ENCODE results near the gene FPGS.

FPGS gene

GRCh38 chr9:127822108-127822507 lies 19.4 kb downstream of the FPGS start:
- no peak overlapping the region for H3K4me3 ChIP-seq (ENCODE audit: low read length)
- DNase-seq (ENCODE audit: low read depth): no peak
- TF ChIP-seq, protein P1, sequence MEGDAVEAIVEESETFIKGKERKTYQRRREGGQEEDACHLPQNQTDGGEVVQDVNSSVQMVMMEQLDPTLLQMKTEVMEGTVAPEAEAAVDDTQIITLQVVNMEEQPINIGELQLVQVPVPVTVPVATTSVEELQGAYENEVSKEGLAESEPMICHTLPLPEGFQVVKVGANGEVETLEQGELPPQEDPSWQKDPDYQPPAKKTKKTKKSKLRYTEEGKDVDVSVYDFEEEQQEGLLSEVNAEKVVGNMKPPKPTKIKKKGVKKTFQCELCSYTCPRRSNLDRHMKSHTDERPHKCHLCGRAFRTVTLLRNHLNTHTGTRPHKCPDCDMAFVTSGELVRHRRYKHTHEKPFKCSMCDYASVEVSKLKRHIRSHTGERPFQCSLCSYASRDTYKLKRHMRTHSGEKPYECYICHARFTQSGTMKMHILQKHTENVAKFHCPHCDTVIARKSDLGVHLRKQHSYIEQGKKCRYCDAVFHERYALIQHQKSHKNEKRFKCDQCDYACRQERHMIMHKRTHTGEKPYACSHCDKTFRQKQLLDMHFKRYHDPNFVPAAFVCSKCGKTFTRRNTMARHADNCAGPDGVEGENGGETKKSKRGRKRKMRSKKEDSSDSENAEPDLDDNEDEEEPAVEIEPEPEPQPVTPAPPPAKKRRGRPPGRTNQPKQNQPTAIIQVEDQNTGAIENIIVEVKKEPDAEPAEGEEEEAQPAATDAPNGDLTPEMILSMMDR (IDR thresholded peaks at IDR 0.05; ENCODE audit: insufficient read depth, low read depth, low read length, missing control alignments): no peak

DNA sequence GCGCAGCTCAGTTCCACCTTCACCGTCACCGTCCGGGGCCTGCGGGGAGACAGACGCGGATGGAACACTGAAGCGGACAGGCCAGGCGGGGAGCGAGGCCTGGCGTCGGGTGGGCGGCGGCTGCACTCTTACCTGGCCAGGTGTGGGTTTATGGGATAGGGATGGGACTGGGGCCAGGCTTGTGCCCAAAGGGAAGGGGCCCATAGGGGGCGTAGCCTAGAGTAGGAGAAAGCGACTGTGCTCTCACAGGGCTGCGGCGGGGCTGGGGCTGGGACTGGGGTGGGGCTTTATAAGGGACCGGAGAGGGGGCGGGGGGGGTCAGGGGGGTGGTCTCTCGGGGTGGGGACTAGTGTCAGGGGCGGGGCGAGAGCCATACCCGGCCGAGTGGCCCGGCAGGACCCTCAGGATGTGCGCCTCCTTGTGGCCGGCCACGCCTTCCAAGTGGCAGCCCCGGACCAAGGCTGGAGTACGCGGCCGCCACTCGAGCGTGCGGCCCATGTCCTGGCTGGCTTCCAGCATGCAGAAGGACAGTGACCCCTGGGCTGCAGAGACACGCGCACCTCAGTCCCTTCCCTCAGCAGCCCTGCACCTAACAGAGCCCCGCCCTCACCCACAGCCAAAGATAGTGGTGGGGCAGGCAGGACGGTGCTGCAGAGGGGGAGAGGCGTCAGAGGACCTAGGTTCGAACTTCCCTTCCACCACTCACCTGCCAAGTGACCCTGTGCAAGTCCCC lies 22.8 kb downstream of the FPGS start:
- H3K4me3 ChIP-seq (ENCODE audit: low read length): no peak overlapping the region
- TF ChIP-seq, protein P1 (IDR thresholded peaks at IDR 0.05; ENCODE audit: insufficient read depth, low read depth, low read length, missing control alignments): peak; percentile 26
- DNase-seq (ENCODE audit: low read depth): no peak

GRCh38 chr9:127826253-127826913 lies 23.7 kb downstream of the FPGS start:
- TF ChIP-seq, protein P1 (IDR thresholded peaks at IDR 0.05; ENCODE audit: insufficient read depth, low read depth, low read length, missing control alignments): no peak
- no peak overlapping the region for H3K4me3 ChIP-seq (ENCODE audit: low read length)
- no peak for DNase-seq (ENCODE audit: low read depth)

DNA sequence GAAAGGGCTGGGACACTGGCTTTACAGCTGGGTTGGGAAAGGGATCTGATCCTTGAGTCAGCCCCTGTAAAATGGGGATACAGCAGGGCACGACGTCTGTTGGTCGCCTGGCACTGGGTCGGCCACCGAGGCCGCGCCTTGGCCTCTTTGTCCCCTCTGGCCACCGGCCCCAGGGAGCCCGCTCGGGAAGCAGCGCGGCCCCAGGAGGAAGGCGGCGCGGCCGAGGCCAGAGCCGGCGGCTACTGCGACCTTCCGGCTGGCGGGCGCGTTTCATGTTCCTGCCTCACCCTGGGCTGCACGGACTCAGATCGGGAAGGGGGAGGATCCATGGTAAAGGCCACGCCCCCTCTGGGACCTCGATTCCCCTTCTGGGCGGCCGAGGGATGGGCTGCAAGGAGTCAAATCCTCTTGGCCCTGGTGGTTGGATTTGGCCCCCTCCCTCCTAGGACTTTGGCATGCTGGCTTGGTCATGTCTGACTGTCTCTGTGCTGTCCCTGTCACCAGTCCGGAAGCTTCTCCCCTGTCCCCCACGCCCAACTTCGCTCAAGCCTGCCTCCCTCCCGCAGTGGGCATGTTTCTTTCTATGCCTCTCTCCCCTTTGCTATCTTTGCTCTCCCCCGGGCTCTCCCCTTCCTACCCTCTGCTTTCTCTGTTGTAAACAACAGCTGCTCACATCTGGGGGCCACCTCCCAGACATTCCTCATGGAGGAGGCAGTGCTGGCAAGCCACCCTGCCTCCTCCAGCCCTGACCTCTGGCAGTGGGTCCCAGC lies 25.8 kb downstream of the FPGS start:
- TF ChIP-seq, protein P1 (IDR thresholded peaks at IDR 0.05; ENCODE audit: insufficient read depth, low read depth, low read length, missing control alignments): no peak
- DNase-seq (ENCODE audit: low read depth): peak; percentile 40
- H3K4me3 ChIP-seq (ENCODE audit: low read length): no peak overlapping the region

DNA sequence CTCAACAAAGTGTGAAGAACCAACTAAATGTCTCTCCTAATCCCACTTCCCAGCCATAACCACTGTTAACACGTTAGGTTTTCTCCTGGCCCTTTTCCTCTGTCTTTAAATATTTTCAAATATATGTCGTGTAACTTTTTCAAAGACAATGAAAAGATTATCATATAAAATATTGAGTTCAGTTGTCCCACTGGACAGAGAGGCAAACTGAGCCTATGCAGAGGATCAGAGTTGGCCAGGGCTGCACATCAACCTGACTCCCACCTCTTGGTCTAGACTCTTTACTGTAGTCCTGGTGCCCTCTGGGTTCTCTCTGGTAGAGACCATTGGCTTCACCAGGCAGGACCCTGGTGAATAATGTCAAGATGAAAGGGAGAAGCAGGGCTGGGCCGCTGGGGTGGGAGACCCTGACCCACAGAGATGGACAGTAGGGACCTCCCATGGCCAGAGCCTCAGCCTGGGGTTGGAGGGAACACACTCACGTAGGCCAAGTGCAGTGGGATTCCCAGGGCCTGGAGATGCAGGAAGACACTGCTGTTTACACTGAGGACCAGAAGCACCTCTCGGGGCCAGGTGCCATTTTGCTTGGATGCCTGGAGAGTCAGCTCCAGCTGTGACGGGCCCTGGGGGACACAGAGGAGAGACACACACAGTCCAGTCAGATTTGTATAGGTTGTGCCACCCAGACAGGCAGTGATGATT lies 26.7 kb downstream of the FPGS start:
- H3K4me3 ChIP-seq (ENCODE audit: low read length): no peak overlapping the region
- no peak for DNase-seq (ENCODE audit: low read depth)
- TF ChIP-seq, protein P1 (IDR thresholded peaks at IDR 0.05; ENCODE audit: insufficient read depth, low read depth, low read length, missing control alignments): no peak

GRCh38 chr9:127832248-127832647 lies 29.6 kb downstream of the FPGS start:
- DNase-seq (ENCODE audit: low read depth): no peak
- TF ChIP-seq, protein P1 (IDR thresholded peaks at IDR 0.05; ENCODE audit: insufficient read depth, low read depth, low read length, missing control alignments): no peak
- no peak overlapping the region for H3K4me3 ChIP-seq (ENCODE audit: low read length)

Data from epithelial cell of esophagus (primary cell).